ENCODE results near the gene AP3S2. TPM values are rescaled to one million over a fixed set of nuclear protein-coding genes. Genes with fewer than 3 reads are reported as not detected.

Gene AP3S2
- total and polyA plus RNA-seq, 8 donors: 8.4 to 90.4 (median 24.0) TPM

- no peaks in the 10 kb centered on the region for H3K36me3 ChIP-seq
- H3K9me3 ChIP-seq: no peaks in the 10 kb centered on the region
- 76 to 86% (median 79%) methylated on average over 10 of the region's 10 CpGs for WGBS, 5 donors
- no peak for TF ChIP-seq POLR2AphosphoS5 (IDR thresholded peaks at IDR 0.05)
- TF ChIP-seq EP300 (IDR thresholded peaks at IDR 0.05): no peak
- TF ChIP-seq, protein P1, sequence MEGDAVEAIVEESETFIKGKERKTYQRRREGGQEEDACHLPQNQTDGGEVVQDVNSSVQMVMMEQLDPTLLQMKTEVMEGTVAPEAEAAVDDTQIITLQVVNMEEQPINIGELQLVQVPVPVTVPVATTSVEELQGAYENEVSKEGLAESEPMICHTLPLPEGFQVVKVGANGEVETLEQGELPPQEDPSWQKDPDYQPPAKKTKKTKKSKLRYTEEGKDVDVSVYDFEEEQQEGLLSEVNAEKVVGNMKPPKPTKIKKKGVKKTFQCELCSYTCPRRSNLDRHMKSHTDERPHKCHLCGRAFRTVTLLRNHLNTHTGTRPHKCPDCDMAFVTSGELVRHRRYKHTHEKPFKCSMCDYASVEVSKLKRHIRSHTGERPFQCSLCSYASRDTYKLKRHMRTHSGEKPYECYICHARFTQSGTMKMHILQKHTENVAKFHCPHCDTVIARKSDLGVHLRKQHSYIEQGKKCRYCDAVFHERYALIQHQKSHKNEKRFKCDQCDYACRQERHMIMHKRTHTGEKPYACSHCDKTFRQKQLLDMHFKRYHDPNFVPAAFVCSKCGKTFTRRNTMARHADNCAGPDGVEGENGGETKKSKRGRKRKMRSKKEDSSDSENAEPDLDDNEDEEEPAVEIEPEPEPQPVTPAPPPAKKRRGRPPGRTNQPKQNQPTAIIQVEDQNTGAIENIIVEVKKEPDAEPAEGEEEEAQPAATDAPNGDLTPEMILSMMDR (IDR thresholded peaks at IDR 0.05): no peak
- no peak for TF ChIP-seq POLR2A (IDR thresholded peaks at IDR 0.05)
- DNase-seq: no peak
- H3K4me3 ChIP-seq: no peak overlapping the region
- peaks cover 0 to 9% (median 2%) of the 10 kb centered on the region in 4 donors for H3K4me1 ChIP-seq
- intact Hi-C loops (cut with DNase I; ENCODE audit: low total_unique reads): no loop called here
- no peak overlapping the region for H3K27ac ChIP-seq
- no peaks in the 10 kb centered on the region for H3K27me3 ChIP-seq
These were observed 43.9 kb upstream of the AP3S2 start for GRCh38 chr15:89937365-89938350.

DNA sequence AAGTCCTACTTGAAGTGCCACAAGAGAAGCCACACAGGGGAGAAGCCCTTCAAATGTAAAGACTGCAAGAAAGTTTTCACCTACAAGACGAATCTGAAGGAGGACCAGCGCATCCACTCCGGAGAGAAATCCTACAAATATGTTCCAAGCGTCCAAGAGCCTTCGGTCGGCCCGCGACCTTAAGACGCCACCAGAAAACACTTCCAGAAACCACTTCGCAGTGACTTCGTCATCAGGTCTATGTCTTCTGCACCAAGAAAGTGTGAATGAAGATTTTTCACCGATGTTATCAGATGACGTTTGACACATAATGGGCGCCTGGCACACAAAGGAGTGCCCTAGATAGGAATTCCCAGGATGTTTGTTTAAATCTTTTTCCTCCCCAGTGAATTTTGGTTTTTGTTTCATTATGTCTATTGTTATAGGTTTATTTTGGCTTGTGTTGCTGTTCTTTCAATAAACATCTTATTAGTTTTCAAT lies 43.0 kb upstream of the AP3S2 start:
- peak in 1 of 2 donors; percentile 51 for DNase-seq
- H3K27me3 ChIP-seq: no peaks in the 10 kb centered on the region
- no peak overlapping the region for H3K4me3 ChIP-seq
- H3K36me3 ChIP-seq: no peaks in the 10 kb centered on the region
- no peak overlapping the region for H3K27ac ChIP-seq
- H3K9me3 ChIP-seq: no peaks in the 10 kb centered on the region
- TF ChIP-seq POLR2A (IDR thresholded peaks at IDR 0.05) (no peak), POLR2AphosphoS5 (IDR thresholded peaks at IDR 0.05) (no peak), EP300 (IDR thresholded peaks at IDR 0.05) (no peak)
- TF ChIP-seq, protein P1 (IDR thresholded peaks at IDR 0.05): no peak
- intact Hi-C loops (cut with DNase I; ENCODE audit: low total_unique reads): no loop called here
- H3K4me1 ChIP-seq: peaks cover 0 to 9% (median 2%) of the 10 kb centered on the region in 4 donors
- WGBS, 5 donors: 70 to 83% (median 74%) methylated on average over 14 of the region's 14 CpGs

- WGBS, 5 donors: 73 to 89% (median 80%) methylated on average over 8 of the region's 8 CpGs
- peak in 1 of 2 donors; percentile 23 for DNase-seq
- Histone ChIP-seq H3K9me3 (no peaks in the 10 kb centered on the region), H3K4me3 (no peak overlapping the region), H3K27ac (no peak overlapping the region), H3K4me1 (peaks cover 0 to 9% (median 2%) of the 10 kb centered on the region in 4 donors), H3K27me3 (no peaks in the 10 kb centered on the region), H3K36me3 (no peaks in the 10 kb centered on the region)
- intact Hi-C loops (cut with DNase I; ENCODE audit: low total_unique reads): no loop called here
- TF ChIP-seq EP300 (IDR thresholded peaks at IDR 0.05): no peak
- TF ChIP-seq POLR2A (IDR thresholded peaks at IDR 0.05): no peak
- TF ChIP-seq, protein P1 (IDR thresholded peaks at IDR 0.05): no peak
- TF ChIP-seq POLR2AphosphoS5 (IDR thresholded peaks at IDR 0.05): no peak
These were observed 42.4 kb upstream of the AP3S2 start for GRCh38 chr15:89936051-89936785.

DNA sequence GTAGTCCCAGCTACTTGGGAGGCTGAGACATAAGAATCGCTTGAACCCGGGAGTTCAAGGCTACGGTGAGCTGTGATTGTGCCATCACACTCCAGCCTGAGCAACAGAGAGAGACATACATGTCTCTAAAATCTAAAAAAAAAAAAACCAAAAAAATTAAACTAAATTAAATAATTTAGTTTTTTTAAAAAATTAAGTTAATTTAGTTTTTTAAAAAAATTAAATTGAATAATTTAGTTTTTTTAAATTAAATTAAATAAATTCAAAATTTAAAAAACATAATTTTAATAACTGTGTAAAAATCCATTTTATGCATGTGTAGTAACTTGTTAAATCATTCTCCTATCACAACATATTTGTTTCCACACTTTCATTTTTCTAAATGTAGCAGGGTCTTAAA lies 39.1 kb upstream of the AP3S2 start:
- DNase-seq: no peak
- TF ChIP-seq, protein P1 (IDR thresholded peaks at IDR 0.05): no peak
- TF ChIP-seq POLR2AphosphoS5 (IDR thresholded peaks at IDR 0.05) (no peak), EP300 (IDR thresholded peaks at IDR 0.05) (no peak), POLR2A (IDR thresholded peaks at IDR 0.05) (no peak)
- H3K27ac ChIP-seq: no peak overlapping the region
- 97 to 99% (median 98%) methylated on average over 3 of the region's 3 CpGs for WGBS, 5 donors
- no peaks in the 10 kb centered on the region for H3K27me3 ChIP-seq
- peaks cover 0 to 9% (median 2%) of the 10 kb centered on the region in 4 donors for H3K4me1 ChIP-seq
- no peak overlapping the region for H3K4me3 ChIP-seq
- no peaks in the 10 kb centered on the region for H3K36me3 ChIP-seq
- intact Hi-C loops (cut with DNase I; ENCODE audit: low total_unique reads): no loop called here
- no peaks in the 10 kb centered on the region for H3K9me3 ChIP-seq
